ENCODE results near the gene ASTN2.

GRCh38 chr9:116569111-116569510 is 845.7 kb downstream of the ASTN2 start:
- TF ChIP-seq CTCF (IDR thresholded peaks at IDR 0.05) (no peak), POLR2A (IDR thresholded peaks at IDR 0.05) (no peak)

Measured in lower leg skin (tissue), 3 donors.